ENCODE results near the gene NUP58.

NUP58 gene

DNA sequence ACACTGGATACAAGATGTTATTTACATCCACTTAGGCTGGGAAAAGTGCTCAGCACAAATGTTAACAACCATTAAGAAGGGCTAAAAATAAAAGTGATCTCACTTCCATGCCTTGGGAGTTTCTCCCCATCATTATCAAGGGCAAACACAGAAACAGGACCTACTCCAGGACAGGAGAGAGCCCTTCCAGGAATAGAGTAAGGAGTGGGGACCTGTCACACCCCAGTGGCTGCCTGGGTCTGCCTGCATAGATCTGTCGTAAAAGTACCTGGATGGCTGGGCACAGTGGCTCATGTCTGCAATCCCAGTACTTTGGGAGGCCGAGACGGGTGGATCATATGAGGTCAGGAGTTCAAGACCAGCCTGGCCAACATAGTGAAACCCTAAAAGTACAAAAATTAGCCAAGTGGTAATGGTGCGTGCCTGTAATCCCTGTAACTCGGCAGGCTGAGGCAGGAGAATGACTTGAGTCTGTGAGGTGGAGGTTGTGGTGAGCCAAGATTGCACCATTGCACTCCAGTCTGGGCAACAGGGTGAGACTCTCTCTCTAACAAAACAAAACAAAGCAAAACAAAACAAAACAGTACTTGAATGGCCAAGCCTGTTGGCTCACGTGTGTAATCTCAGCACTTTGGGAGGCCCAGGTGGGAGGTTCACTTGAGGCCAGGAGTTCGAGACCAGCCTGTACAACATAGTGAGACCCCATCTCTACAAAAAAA lies 76.0 kb downstream of the NUP58 start:
- no peak for DNase-seq (ENCODE audit: low spot score)

DNA sequence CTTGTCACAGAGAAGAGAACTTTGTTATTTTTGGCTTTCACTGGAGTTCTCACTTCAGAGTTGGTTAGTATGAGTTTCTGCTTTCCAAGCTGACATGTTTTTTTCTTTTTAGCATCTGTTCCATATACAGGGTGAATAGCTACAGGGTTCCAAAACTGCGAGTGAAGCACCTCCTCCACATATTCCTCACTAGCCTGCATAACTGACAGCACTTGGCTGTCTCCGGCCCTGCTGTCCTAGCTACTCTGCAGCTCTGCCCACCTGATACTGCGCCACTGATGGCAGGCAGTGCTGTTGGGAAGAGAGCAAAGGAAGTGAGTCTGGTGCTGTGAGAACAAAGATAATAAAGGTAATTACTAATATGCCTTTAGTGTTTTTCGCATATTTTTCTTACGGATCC lies 77.1 kb downstream of the NUP58 start:
- no peak for DNase-seq (ENCODE audit: low spot score)

DNA sequence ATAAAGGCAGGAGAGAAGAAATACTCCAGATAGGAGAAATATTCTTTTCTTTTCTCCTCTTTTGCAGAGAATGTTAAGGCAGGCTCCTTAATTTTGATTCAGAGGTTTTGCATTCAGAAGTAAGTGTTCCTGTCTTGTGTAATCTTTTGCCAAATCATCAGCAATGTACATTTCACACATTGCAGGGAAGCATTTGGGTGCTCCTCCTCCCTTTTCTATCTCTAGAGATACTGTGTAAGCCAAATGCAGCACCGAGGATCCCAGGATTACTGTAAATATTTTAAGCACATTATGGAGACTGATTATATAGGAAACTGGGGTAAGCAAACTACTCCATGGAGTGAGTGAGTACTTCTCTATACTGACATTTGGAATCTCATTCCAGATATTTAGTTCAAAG lies 77.6 kb downstream of the NUP58 start:
- DNase-seq (ENCODE audit: low spot score) = no peak

DNA sequence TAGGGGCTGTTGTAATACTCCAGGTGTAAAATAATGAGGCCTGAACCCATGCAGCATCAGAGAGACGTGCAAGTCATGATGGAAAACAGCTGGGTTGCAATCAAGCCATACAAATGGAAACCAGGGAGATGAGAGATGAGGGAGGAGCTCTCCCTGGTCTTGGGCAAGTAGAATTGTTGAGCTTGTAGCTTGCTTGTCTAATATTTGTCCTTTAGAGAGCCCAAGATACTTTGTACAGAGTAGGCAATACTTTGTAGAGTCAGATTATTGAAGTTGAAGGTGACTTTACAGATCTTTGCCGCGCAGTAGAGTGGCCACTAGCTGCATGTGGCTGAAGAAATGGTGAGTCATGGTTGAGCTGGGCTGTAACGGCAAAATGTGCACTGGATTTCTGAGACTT lies 78.7 kb downstream of the NUP58 start:
- no peak for DNase-seq (ENCODE audit: low spot score)

DNA sequence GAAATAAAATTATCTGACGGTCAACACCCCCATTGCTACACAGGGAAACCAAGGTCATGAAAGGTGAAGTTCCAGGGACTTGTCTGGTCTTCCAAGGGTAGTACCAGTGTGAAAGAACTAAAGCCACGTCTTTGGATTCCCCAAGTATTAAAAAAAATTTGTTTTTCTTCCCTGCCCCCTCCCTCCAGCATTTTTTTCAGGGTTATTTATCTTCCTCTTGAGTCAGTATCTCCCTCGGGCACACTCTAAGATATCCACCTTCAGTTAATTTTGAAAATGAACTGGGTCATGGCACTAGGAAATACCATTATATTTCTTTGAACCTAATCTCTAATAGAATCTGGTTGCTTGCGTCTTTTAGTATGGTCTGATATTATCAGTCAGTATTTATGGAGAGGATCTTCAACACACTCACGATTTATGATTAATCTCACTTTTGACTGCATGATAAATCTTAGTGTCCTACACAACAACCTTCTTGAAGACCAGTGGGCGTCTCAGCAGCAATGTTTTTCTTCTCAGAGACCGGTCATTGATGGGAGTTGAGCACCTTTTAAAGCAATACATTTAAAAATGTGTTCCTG lies 79.4 kb downstream of the NUP58 start:
- DNase-seq (ENCODE audit: low spot score) = no peak

DNA sequence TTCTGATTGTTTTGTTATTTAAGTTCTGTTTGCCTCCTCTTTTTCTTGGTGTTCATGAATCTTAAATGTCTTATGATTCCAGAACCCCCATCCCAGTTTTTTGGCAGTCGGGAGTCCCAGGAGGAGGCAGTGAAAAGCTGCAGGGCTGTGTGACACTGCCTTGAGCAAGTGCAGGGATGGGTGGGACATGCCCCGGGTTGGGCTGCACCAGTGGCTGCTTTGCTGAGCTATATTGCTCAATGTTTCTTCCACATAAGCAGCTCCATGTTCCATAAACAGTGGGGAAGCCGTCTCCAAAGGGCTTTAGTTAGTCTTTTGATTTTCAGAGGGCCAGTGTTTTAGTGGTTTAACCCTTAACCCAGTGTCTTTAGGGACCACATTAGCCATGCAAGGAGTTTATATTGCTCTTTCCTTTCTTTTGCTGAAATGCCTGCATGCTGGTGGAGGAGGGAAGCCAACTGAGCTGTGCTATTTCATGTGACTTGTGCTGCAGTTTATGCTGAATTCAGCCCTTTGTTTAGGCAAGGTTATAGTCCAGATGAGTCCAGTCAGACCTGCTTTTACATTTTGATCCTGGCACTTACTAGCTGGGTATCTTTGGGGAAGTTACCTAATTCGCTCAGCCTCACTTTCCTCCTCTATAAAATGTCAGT lies 83.5 kb downstream of the NUP58 start:
- DNase-seq (ENCODE audit: low spot score) = no peak

DNA sequence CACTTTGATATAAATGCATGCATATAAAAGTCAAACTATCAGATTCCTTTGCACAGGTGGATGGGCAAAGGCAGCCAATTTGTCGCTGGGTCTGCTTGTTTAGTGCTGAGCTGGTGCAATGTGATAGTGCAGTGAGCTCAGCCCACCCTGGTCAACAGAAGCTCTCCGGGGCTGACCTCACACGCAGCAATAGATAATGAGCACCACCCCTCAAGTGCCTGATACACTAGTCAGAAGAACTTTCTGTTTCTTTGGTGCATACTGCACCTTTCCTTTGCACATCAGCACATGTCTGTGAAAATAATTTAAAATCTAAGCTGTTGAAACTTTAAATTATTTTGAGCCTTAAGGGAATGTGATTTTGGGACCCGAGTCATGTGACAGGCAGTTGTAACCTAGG lies 90.5 kb downstream of the NUP58 start:
- DNase-seq (ENCODE audit: low spot score) = no peak

Data from RKO (cell line).